ENCODE data around the gene GMEB2. TPM values are rescaled to one million over a fixed set of nuclear protein-coding genes. Genes with fewer than 3 reads are reported as not detected.

Gene GMEB2
- total RNA-seq, 1 experiment from 2014 or later: 18.8 TPM

- DNase-seq: no peak
- BruUV-seq (replicated peaks): no TSS peak
- Mint-ChIP-seq H3K4me3 (ENCODE audit: low read depth, unreplicated experiment) (no peak overlapping the region), H3K9me3 (ENCODE audit: low read depth, unreplicated experiment) (peaks cover 5% of the 10 kb centered on the region), H3K27ac (ENCODE audit: unreplicated experiment) (no peak overlapping the region), H3K27me3 (ENCODE audit: unreplicated experiment) (no peaks in the 10 kb centered on the region), H3K36me3 (ENCODE audit: insufficient read depth, unreplicated experiment) (peaks cover 6% of the 10 kb centered on the region), H3K4me1 (ENCODE audit: low read depth, unreplicated experiment) (no peaks in the 10 kb centered on the region)
- intact Hi-C loops (cut with micrococcal nuclease; ENCODE audit: unreplicated experiment): no loop called here
- CTCF ChIA-PET: no interaction called here
- TF ChIP-seq CTCF (IDR thresholded peaks at IDR 0.05; ENCODE audit: unreplicated experiment): no peak
These were observed 14.5 kb downstream of the GMEB2 start for GRCh38 chr20:63612276-63612931.

GRCh38 chr20:63611646-63612045 lies 15.3 kb downstream of the GMEB2 start:
- no TSS peak for BruUV-seq (replicated peaks)
- no peak overlapping the region for H3K27ac Mint-ChIP-seq (ENCODE audit: unreplicated experiment)

GRCh38 chr20:63610581-63611435 lies 16.1 kb downstream of the GMEB2 start:
- no peak for DNase-seq
- Mint-ChIP-seq H3K27ac (ENCODE audit: unreplicated experiment) (no peak overlapping the region), H3K27me3 (ENCODE audit: unreplicated experiment) (no peaks in the 10 kb centered on the region), H3K4me1 (ENCODE audit: low read depth, unreplicated experiment) (no peaks in the 10 kb centered on the region), H3K4me3 (ENCODE audit: low read depth, unreplicated experiment) (no peak overlapping the region), H3K9me3 (ENCODE audit: low read depth, unreplicated experiment) (peaks cover 5% of the 10 kb centered on the region), H3K36me3 (ENCODE audit: insufficient read depth, unreplicated experiment) (no peaks in the 10 kb centered on the region)
- CTCF ChIA-PET: interaction anchor here (0.8 to 0.9 kb wide), 2 partner anchors 23 to 31 kb away, joined by 4 to 6 read pairs; no protein-coding TSS in a partner anchor
- no peak for TF ChIP-seq CTCF (IDR thresholded peaks at IDR 0.05; ENCODE audit: unreplicated experiment)
- intact Hi-C loops (cut with micrococcal nuclease; ENCODE audit: unreplicated experiment): no loop called here
- BruUV-seq (replicated peaks): no TSS peak

More at GRCh38 chr20:63611646-63612045, 15.3 kb downstream of the GMEB2 start:
- Mint-ChIP-seq H3K27me3 (ENCODE audit: unreplicated experiment) (no peaks in the 10 kb centered on the region), H3K36me3 (ENCODE audit: insufficient read depth, unreplicated experiment) (peaks cover 6% of the 10 kb centered on the region), H3K4me1 (ENCODE audit: low read depth, unreplicated experiment) (no peaks in the 10 kb centered on the region), H3K4me3 (ENCODE audit: low read depth, unreplicated experiment) (no peak overlapping the region), H3K9me3 (ENCODE audit: low read depth, unreplicated experiment) (peaks cover 5% of the 10 kb centered on the region)
- CTCF ChIA-PET: no interaction called here
- no peak for DNase-seq
- intact Hi-C loops (cut with micrococcal nuclease; ENCODE audit: unreplicated experiment): no loop called here
- no peak for TF ChIP-seq CTCF (IDR thresholded peaks at IDR 0.05; ENCODE audit: unreplicated experiment)

- no peak for TF ChIP-seq CTCF (IDR thresholded peaks at IDR 0.05; ENCODE audit: unreplicated experiment)
- peaks cover 15% of the 10 kb centered on the region for H3K36me3 Mint-ChIP-seq (ENCODE audit: insufficient read depth, unreplicated experiment)
- no peaks in the 10 kb centered on the region for H3K9me3 Mint-ChIP-seq (ENCODE audit: low read depth, unreplicated experiment)
- H3K27me3 Mint-ChIP-seq (ENCODE audit: unreplicated experiment): no peaks in the 10 kb centered on the region
- BruUV-seq (replicated peaks): no TSS peak
- no peak overlapping the region for H3K27ac Mint-ChIP-seq (ENCODE audit: unreplicated experiment)
- no peak for DNase-seq
- no peak overlapping the region for H3K4me3 Mint-ChIP-seq (ENCODE audit: low read depth, unreplicated experiment)
- H3K4me1 Mint-ChIP-seq (ENCODE audit: low read depth, unreplicated experiment): no peaks in the 10 kb centered on the region
- CTCF ChIA-PET: interaction anchor here (0.7 kb wide), 3 partner anchors 504 to 560 kb away, joined by 3 to 5 read pairs (median 4); no protein-coding TSS in a partner anchor
- intact Hi-C loops (cut with micrococcal nuclease; ENCODE audit: unreplicated experiment): no loop called here
These were observed 20.2 kb downstream of the GMEB2 start for GRCh38 chr20:63606686-63607085.

Data from Calu3 (cell line).